ENCODE measurements around the gene R3HDM4.
"Not testable (repeated sequence)": the region's sequence is repeated elsewhere in the genome, so short reads cannot be mapped to it uniquely, and the experiment has no call there.

The R3HDM4 gene

DNA sequence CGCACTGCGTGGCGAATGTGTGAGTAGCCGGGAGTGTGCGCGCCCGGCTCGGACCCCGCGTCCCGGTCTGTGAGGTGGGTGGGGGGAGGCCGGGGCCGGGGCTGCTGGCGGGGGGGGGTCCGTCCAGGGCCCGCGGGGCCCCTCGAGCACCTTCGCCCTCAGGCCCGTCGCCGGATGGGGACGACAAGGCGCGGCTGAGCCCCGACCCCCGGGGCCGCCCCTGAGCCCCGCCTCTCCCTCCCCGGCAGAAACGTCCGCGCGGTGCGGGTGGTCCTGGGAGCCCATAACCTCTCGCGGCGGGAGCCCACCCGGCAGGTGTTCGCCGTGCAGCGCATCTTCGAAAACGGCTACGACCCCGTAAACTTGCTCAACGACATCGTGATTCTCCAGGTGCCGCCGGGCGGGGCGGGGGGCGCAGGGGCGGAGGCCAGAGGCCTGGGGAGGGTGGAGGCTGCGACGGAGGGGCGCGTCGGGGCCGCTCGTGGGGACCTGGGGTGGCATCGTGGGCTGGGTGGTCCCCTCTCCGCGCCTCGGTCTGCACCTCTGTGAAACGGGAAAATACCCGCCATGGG is 59.9 kb downstream of the R3HDM4 start:
- no peak overlapping the region for H3K4me3 ChIP-seq (ENCODE audit: control insufficient read depth, low read depth, low read length)
- TF ChIP-seq, protein P1, sequence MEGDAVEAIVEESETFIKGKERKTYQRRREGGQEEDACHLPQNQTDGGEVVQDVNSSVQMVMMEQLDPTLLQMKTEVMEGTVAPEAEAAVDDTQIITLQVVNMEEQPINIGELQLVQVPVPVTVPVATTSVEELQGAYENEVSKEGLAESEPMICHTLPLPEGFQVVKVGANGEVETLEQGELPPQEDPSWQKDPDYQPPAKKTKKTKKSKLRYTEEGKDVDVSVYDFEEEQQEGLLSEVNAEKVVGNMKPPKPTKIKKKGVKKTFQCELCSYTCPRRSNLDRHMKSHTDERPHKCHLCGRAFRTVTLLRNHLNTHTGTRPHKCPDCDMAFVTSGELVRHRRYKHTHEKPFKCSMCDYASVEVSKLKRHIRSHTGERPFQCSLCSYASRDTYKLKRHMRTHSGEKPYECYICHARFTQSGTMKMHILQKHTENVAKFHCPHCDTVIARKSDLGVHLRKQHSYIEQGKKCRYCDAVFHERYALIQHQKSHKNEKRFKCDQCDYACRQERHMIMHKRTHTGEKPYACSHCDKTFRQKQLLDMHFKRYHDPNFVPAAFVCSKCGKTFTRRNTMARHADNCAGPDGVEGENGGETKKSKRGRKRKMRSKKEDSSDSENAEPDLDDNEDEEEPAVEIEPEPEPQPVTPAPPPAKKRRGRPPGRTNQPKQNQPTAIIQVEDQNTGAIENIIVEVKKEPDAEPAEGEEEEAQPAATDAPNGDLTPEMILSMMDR (conservative IDR thresholded peaks at IDR 0.05; ENCODE audit: control insufficient read depth, insufficient read depth, low read depth, low read length): no peak
- DNase-seq (ENCODE audit: low read depth): no peak

DNA sequence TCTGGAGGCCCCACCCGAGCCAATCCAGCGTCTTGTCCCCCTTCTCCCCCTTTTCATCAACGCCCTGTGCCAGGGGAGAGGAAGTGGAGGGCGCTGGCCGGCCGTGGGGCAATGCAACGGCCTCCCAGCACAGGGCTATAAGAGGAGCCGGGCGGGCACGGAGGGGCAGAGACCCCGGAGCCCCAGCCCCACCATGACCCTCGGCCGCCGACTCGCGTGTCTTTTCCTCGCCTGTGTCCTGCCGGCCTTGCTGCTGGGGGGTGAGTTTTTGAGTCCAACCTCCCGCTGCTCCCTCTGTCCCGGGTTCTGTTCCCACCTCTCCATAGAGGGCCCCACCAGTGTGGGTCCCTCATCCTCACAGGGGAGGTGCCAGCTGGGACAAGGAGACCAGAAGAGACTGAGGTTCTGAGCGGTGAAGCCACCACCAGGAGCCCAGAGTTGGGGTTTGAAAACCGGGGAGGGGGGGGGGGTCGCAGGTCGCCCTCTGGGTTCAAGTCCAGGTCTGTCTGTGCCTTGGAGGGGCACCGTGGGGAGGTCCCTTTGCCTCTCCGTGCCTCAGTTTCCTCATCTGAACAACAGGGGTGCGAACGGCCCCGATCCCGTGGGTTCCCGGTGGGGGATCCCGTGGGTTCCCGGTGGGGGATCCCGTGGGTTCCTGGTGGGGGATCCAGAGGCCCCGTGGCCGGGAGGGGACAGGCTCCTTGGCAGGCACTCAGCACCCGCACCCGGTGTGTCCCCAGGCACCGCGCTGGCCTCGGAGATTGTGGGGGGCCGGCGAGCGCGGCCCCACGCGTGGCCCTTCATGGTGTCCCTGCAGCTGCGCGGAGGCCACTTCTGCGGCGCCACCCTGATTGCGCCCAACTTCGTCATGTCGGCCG is 60.6 kb downstream of the R3HDM4 start, which contains the start of gene ELANE:
Gene ELANE, plus strand, starts transcription at position 168 of the 878 bp plus-strand sequence. Its CDS starts 26 bp downstream, at position 194.
- DNase-seq (ENCODE audit: low read depth): no peak
- H3K4me3 ChIP-seq (ENCODE audit: control insufficient read depth, low read depth, low read length): no peak within 1 kb of the TSS
- TF ChIP-seq, protein P1 (conservative IDR thresholded peaks at IDR 0.05; ENCODE audit: control insufficient read depth, insufficient read depth, low read depth, low read length): no peak

DNA sequence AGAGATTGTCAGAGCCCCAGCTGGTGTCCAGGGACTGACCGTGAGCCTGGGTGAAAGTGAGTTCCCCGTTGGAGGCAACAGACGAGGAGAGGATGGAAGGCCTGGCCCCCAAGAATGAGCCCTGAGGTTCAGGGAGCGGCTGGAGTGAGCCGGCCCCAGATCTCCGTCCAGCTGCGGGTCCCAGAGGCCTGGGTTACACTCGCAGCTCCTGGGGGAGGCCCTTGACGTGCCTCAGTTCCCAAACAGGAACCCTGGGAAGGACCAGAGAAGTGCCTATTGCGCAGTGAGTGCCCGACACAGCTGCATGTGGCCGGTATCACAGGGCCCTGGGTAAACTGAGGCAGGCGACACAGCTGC is 62.1 kb downstream of the R3HDM4 start:
- DNase-seq (ENCODE audit: low read depth): no peak
- H3K4me3 ChIP-seq (ENCODE audit: control insufficient read depth, low read depth, low read length): peak overlapping the region; percentile 13
- TF ChIP-seq, protein P1 (conservative IDR thresholded peaks at IDR 0.05; ENCODE audit: control insufficient read depth, insufficient read depth, low read depth, low read length): no peak

DNA sequence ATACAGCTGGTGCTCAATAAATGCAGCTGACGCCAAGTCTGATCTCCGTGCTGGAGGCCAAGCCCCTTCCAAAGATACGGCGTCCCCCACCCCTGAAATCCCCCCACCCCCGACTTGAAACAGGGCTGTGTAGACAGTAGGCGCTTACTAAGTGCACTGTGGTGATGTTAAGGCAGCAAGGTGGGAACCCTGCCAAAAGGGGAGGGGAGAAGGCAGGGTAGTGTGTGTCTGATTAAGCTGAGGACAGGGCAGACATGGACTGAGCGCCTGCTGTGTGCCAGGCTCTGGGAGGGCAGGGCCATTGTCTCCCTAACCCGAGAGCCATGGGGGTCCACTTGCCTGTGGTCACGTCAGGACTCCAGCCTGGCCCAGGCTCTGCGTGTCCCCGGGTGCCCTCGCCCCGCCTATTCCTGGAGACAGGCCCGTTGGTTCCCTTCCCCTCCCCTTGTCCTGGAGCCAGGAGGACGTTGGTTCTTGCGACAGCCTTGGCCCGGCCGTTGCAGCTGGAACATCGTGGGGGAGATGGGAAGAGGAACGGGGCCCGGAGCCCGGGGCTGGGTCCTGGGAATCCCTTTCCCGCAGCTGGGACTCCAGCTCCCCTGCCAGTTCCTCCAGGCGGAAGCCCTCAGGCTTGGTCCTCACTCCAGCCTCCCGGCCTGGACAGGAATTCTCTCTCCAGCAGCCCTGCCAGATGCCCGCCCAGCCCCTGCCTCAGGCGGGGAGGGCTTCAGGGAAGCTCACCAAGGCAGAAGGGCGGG is 62.6 kb downstream of the R3HDM4 start:
- DNase-seq (ENCODE audit: low read depth): peak; percentile 94
- TF ChIP-seq, protein P1 (conservative IDR thresholded peaks at IDR 0.05; ENCODE audit: control insufficient read depth, insufficient read depth, low read depth, low read length): no peak
- peak overlapping the region; percentile 13 for H3K4me3 ChIP-seq (ENCODE audit: control insufficient read depth, low read depth, low read length)

DNA sequence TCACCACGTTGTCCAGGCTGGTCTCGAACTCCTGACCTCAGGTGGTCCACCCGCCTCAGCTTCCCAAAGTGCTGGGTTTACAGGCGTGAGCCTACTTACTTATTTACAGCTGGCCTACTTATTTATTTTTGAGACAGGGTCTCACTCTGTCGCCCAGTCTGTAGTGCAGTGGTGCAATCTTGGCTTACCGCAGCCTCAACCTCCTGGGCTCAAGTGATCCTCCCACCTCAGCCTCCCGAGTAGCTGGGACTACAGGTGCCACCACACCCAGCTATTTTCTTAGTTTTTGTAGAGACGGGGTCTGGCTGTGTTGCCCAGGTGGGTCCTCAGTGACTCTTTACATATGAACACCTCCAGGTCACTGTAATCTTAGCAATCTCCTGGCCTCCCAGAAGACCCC is 63.8 kb downstream of the R3HDM4 start:
- not testable (repeated sequence) for DNase-seq (ENCODE audit: low read depth); H3K4me3 ChIP-seq (ENCODE audit: control insufficient read depth, low read depth, low read length)

DNA sequence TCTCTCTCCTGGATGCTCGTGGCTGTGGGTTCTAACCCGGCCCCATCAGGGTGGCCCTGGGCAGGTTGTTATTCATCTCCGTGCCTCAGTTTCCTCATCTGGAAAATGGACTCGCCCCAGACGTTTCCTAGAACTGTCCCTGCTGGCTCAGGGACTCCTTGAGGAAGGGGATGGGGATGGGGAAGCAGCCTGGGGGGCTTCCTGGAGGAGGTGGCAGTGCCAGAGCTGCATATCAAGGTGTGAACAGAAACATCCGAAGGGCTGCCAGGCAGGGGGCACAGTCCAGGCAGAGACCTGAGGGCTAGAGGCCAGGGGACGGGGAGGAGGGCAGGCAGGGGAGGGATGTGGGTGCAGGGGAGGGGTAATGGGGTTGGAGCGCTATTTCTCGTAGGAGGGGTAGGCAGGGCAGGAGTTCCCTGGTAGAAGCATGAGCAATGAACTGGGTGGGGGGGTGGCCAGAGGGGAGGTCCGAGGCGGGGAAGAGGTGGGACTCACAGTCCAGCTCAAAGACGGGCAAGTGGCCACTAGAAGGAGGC is 64.6 kb downstream of the R3HDM4 start:
- H3K4me3 ChIP-seq (ENCODE audit: control insufficient read depth, low read depth, low read length): no peak overlapping the region
- TF ChIP-seq, protein P1 (conservative IDR thresholded peaks at IDR 0.05; ENCODE audit: control insufficient read depth, insufficient read depth, low read depth, low read length): no peak
- DNase-seq (ENCODE audit: low read depth): peak; percentile 29
